Peyer's patch (tissue), 4 donors: ENCODE results near the gene CCDC149.

ENCODE experiments used
- CTCF ChIP-seq, 6 experiments: fragments of 450-650 bp in 4 of 6; fragments of 200-600 bp in 2 of 6; sonication (generic) in 1 of 6; IDR thresholded peaks; one replicate each; pipeline ENCODE4 v1.5.1; 2017 to 2019; ENCODE audit warnings: antibody characterized with exemption in 6 of 6, mild to moderate bottlenecking in 3 of 6, moderate library complexity in 1 of 6
- POLR2A ChIP-seq, 2 donors: fragments of 450-650 bp; IDR thresholded peaks; one replicate each; pipeline ENCODE4 v1.5.1; 2017; ENCODE audit warnings: antibody characterized with exemption in 2 of 2, mild to moderate bottlenecking in 2 of 2, moderate library complexity in 2 of 2

- TF ChIP-seq POLR2A (IDR thresholded peaks at IDR 0.05) (no peak), CTCF (IDR thresholded peaks at IDR 0.05) (no peak)
These were observed 62.2 kb downstream of the CCDC149 start for GRCh38 chr4:24850674-24851073.
